GM18505 (cell line): ENCODE results near the gene CASP8.
"Not testable (repeated sequence)": the region's sequence is repeated elsewhere in the genome, so short reads cannot be mapped to it uniquely, and the experiment has no call there.

Experiments
- ATAC-seq: cut with Tn5 transposase; IDR thresholded peaks from one replicate; pipeline ENCODE4 v1.9.1; 2021; ENCODE audit not compliant: unreplicated experiment
- POLR2A ChIP-seq: IDR thresholded peaks from 4 replicates; pipeline ENCODE4 v1.6.1; 2011; ENCODE audit warnings: borderline replicate concordance; ENCODE audit not compliant: insufficient read depth, insufficient read length; ENCODE audit errors: extremely low read depth

CASP8 gene

DNA sequence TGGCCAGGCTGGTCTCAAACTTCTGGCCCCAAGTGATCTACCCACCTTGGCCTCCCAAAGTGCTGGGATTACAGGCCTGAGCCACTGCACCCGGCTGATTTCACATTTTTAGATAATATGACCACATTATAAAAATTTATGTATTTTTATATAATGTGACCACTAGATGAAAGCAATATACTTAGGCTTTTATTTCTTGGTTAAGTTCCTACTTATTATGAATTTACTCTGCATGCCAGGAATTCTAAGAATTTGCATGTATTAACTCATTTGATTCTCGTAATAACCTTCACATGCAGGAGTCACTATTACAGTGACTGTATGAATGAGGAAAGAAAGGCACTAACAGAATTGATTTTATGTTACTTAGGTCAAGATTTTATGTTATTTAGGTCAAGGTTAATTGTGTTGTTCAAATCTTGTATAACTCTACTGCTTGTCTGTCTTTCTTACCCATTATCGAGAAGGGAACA lies 25.6 kb upstream of the CASP8 start:
- no peak for TF ChIP-seq POLR2A
- no peak for ATAC-seq

DNA sequence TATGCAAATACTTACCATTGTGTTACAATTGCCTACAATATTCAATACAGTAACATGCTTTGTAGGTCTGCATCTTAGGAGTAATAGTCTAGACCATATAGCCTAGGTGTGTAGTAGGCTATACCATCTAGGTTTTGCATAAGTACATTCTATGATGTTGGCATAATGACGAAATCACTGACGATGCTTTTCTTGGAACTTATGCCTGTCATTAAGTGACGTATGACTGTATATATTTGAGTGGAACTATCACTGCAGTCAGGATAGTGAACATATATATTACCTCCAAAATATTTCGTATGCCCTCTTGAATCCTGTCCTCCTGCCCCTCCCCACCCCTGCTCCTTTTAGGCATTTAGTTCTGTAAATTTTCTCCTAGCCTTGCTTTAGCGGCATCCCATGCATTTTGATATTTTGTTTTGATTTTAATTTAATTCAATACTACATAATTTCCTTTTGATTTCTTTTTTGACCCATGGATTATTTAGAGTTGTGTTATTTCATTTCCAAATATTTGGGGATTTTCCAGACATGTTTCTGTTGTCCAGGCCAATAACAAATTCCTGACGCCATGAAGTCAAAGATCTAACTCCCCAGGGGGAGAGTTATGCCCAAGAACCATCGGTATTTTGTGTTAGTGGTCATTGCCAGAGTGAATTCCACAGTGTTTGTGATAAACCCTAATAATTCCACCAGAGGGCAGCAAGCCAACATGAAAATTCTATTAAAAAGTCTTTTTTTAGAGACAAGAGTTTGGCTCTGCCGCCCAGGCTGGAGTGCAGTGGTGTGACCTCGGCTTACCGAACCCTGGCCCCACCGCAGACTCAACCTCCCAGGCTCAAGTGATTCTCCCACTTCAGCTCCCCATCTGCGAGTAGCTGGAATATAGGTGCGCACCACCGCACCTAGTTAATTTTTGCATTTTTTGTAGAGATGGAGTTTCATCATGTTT lies 24.2 kb upstream of the CASP8 start:
- no peak for TF ChIP-seq POLR2A
- ATAC-seq = no peak

DNA sequence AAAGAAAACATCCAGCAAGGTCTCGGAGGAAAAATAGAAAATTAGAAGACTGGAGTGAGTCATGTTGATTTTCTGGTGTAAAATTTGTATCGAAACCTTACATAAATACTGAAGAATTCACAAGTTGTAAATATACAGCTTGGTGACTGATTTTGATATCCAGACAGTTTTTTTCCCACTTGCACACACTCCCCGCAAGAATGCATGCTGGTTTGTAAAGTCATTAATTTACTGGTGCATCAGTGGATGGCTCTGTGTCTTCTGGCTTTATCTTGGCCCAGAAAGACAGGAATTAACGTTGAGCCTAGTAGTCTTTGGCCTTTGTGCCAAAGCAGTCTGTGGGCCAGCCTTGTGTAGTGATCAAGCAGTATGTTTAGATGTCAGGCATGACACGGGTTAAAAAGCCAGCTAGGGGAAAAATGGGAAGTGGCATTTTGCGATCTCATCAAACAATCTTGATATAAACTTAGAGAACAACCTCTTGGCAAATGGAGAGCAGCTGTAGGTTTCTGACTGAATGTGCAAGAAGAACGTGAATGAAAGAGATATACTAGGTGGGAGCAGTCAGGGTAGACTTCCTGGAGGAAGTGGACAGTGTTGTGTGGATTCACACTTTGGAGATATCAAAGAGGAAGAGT lies 22.7 kb upstream of the CASP8 start:
- no peak for ATAC-seq
- TF ChIP-seq POLR2A = no peak

DNA sequence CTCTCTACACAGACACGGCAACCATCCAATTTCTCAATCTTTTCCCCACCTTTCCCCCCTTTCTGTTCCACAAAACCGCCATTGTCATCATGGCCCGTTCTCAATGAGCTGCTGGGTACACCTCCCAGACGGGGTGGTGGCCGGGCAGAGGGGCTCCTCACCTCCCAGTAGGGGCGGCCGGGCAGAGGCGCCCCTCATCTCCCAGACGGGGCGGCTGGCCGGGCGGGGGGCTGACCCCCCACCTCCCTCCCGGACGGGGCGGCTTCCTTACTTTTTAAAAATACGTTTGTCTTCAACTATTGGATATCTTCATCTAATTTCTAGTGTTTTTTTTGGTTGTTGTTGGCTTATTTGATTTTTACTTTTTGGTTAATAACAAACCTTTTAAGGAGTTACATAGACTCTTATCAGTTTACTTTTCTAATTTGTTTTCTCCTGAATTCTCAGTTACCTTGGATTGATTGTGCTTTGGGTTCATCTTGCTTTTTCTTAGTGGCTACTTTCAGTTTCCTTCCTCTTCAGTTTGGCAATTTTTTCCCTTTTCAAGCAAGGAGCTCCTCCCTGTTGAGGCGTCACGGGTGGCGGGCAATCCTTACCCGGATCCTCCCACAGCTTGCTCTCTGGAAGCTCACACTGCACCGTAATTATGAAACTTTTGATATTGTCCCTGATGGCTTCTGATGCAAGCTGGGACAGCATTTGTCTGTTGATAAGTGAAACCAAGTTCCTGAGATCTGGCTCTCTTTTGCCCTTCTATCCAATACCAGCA lies 21.0 kb upstream of the CASP8 start:
- ATAC-seq = not testable (repeated sequence)

DNA sequence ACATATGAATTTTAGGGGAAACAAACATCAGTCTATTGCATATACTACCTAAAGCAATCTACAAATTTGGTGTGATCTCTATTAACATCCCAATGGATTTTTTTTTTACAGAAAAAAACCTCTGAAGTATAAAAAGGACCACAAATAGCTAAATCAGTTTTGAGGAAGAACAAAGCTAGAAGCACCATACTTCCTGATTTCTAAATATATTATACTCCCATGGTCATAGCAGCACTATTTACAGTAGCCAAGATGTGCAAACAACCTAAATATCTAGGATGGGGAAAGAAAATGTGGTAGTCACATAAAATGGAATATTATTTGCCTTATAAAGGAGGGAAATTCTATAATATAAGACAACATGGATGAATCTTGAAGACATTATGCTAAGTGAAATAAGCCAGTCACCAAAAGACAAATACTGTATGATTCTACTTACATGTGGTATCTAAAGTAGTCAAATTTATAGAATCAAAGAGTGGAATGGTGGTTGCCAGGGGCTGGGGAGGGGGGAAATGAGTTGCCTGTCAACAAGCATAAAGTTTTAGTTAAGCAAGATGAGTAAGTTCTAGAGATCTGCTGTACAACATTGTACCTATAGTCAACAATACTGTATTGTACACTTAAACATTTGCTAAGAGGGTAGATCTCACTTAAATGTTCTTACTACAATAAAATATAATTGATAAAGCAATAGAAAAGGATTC lies 17.6 kb upstream of the CASP8 start:
- no peak for ATAC-seq
- no peak for TF ChIP-seq POLR2A

DNA sequence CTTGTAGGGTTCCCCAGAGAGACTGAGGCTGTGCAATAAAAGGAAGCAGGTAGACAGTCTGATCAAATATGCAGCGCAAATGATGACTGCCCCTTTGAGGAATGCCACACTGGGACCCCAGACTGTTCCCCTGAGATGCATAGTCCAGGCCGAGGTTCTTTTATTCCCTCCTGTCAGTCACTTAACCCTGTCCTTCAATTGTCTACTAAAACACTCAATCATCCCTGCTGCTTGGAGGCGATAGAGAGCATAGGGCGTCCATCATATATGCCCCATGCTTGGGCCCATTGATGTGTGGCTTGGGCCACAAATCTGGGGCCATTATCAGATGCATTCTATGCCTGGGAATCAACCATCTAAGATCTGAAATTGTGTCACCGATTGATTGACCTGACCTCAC lies 15.5 kb upstream of the CASP8 start:
- no peak for ATAC-seq
- no peak for TF ChIP-seq POLR2A

DNA sequence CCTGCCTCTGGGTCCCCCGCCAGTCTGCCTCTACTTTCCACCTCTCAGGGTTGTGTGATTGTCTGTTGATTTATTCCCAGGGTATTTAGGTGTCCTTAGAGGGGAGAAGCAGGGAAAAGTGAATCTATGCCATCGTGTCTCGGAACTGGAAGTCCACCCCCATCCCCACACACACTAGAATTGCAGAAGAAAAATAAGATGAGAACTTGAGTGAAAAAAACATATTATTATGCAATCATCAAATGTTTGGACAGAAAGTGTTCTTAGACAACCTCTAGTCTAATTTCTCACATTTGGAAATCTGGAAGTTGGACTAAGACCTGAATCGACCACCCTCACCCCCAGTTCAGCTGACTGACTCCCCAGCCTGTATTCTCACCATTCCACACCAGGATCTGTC lies 14.1 kb upstream of the CASP8 start:
- ATAC-seq = no peak
- no peak for TF ChIP-seq POLR2A

DNA sequence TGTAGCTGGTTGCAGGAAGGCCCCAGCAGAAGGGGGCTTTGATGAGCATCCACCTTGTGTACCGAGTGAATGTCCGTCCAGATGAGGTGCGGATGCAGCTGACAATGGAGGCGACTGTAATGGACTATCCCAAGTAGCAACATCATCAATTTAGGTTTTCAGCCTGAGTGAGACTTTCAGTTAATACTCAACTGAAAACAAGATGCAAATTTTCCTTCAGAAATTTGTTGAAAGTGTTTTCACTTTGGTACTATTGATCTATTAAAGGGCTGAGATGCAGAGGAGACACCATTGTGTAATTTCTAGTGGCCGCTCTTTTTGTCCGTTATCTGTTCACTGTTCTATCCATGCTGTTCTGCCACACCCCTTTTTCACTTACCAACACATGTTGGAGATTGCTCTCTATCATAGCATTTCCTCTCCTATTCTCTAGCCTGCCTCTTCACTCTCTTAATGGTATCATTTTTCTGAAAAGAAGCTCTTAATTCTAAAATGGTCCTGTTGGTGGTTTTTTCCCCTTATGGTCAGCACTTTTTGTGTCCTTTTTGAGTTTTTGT lies 12.0 kb upstream of the CASP8 start:
- ATAC-seq = no peak
- TF ChIP-seq POLR2A = no peak

DNA sequence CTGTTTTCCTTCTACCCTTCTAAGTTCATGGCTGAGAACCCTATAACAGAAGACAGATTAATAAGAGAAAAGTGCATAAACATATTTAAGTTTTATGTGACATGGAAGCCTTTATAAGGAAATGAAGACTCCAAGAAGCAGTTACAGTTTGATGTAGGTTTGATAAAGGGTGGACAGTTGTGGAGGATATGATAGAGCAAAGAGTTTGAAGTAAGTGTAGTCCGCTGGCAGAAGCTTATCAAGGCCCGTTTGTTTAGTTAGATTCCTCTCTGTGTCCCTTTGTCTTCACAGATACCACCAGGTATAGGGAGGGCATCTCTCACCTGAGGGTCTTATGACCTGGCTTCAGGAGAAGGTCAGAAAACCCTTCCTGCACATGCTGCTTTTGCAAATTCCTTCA lies 10.4 kb upstream of the CASP8 start:
- ATAC-seq = no peak
- TF ChIP-seq POLR2A = no peak

DNA sequence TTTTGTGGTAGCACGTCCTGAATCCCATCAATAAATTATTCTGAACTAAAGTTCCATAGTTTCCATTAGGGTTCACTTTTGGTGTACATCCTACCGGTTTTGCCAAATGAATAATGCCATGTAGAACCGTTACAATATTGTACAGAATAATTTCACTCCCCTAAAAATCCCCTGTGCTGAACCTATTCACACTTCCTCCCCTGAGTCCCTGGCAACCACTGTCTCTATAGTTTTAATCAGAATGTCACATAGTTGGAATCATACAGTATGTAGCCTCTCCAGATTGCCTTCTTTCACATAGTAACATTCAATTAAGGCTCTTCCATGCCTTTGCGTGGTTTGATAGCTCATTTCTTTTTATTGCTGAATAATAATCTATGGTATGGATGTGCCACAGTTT lies 9.6 kb upstream of the CASP8 start:
- TF ChIP-seq POLR2A = no peak
- no peak for ATAC-seq

DNA sequence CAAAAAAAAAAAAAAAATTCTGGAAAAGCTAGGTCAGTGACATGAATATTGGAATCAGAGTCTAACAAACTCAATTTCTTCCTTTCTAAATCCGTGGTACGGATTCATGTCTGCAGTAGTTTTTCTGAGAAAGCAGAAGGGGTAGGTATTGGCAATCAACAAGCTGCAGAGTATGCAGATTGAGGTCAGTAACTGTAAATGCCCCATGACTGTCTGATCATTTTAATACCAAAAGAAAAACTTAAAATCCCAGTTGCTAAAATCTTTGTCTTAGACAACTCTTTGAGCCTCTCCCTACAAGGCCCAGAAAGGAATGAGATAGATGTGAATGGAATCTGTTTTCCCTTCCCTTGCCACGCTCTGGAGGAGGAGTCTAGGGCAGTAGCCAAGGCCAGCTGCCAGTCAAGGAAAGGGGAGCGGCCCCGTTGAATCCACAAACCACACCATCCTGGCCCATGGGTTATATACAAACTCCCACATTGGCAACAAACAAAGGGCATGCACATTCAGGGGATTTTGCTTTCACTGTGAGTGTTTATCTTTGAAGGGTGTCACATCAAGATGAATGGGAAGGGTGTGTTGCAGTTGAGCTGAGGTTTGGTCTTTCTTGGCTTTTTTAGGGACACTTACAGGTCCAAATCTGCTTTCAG lies 6.1 kb upstream of the CASP8 start:
- TF ChIP-seq POLR2A = no peak
- ATAC-seq = no peak

DNA sequence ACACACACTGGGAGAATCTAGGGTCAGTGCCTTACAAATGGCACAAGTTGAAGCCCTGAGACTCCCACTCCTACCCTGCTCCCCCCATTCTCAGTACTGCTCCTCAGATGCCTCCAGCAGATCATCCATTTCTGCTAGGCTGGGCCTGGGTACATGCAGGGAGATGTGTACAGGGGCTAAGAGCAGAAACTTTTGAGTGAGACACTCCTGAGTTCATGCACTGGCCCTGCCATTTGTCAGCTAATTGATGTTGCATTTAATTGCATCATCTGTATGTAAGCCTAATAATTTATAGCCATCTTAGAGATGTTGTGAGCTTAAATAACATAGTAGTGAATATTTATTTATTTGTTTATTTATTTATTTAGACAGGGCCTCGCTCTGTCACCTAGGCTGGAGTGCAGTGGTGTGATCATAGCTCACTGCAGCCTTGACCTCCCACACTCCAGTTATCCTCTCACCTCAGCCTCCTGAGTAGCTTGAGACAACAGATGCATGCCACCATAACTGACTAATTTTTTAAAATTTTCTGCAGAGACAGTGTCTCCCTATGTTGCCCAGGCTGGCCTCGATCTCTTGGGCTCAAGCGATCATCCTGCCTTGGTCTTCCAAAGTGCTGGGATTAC lies 4.8 kb upstream of the CASP8 start:
- TF ChIP-seq POLR2A = no peak
- no peak for ATAC-seq
